ENCODE results near the gene CD52.
A peak's percentile ranks its signal among the peaks of the same experiment; 100 is the strongest.

Gene CD52

GRCh38 chr1:26335774-26336476 lies 18.2 kb downstream of the CD52 start:
- no peak for DNase-seq

- peak; percentile 83 for DNase-seq
Observed at GRCh38 chr1:26336477-26337205, 18.9 kb downstream of the CD52 start.

- no peak for DNase-seq
Observed at GRCh38 chr1:26337206-26337535, 19.4 kb downstream of the CD52 start.

- DNase-seq = no peak
Observed at GRCh38 chr1:26337625-26338024, 19.9 kb downstream of the CD52 start.

- DNase-seq = no peak
Observed at GRCh38 chr1:26338670-26339069, 20.9 kb downstream of the CD52 start.

- DNase-seq = no peak
Observed at GRCh38 chr1:26340047-26340481, 22.3 kb downstream of the CD52 start.

GRCh38 chr1:26344147-26344920 lies 26.6 kb downstream of the CD52 start:
- no peak for DNase-seq

- DNase-seq = no peak
Observed at GRCh38 chr1:26345718-26346117, 28.0 kb downstream of the CD52 start.

- no peak for DNase-seq
Observed at GRCh38 chr1:26346274-26347033, 28.7 kb downstream of the CD52 start.

GRCh38 chr1:26349188-26349876 lies 31.6 kb downstream of the CD52 start:
- DNase-seq = no peak

- DNase-seq = no peak
Observed at GRCh38 chr1:26349877-26350244, 32.1 kb downstream of the CD52 start.

GRCh38 chr1:26350343-26350700 lies 32.6 kb downstream of the CD52 start:
- DNase-seq = no peak

- DNase-seq = no peak
Observed at GRCh38 chr1:26350701-26351589, 33.2 kb downstream of the CD52 start.

GRCh38 chr1:26351590-26352337 lies 34.0 kb downstream of the CD52 start:
- no peak for DNase-seq

- DNase-seq = no peak
Observed at GRCh38 chr1:26352338-26352679, 34.6 kb downstream of the CD52 start.

- DNase-seq = no peak
Observed at GRCh38 chr1:26353210-26353859, 35.6 kb downstream of the CD52 start.

GRCh38 chr1:26353976-26354820 lies 36.4 kb downstream of the CD52 start, which contains the start of gene CRYBG2:
TSS of gene CRYBG2 (minus strand) at chr1:26354130. CDS start at chr1:26346657, 7,473 bp downstream.
- DNase-seq = no peak

- DNase-seq = no peak
Observed at GRCh38 chr1:26354972-26355371, 37.2 kb downstream of the CD52 start.

- no peak for DNase-seq
Observed at GRCh38 chr1:26356106-26356505, 38.3 kb downstream of the CD52 start.
